ENCODE measurements around the gene TMEM242.

TMEM242 gene

GRCh38 chr6:157274471-157275226, 48.7 kb downstream of the TMEM242 start:
- H3K27me3 ChIP-seq (replicated peaks; ENCODE audit: control insufficient read depth, insufficient read depth, low read length) = no peaks in the 10 kb centered on the region; the same call in none of the 2 replicates
- no peaks in the 10 kb centered on the region for H3K36me3 ChIP-seq (ENCODE audit: control insufficient read depth, insufficient read depth, low read length)
- H3K4me3 ChIP-seq (replicated peaks; ENCODE audit: low read depth, low read length) = peak overlapping the region; percentile 67
- peak; percentile 86 for DNase-seq (ENCODE audit: extremely low read depth, insufficient read length)
- TF ChIP-seq, protein P1, sequence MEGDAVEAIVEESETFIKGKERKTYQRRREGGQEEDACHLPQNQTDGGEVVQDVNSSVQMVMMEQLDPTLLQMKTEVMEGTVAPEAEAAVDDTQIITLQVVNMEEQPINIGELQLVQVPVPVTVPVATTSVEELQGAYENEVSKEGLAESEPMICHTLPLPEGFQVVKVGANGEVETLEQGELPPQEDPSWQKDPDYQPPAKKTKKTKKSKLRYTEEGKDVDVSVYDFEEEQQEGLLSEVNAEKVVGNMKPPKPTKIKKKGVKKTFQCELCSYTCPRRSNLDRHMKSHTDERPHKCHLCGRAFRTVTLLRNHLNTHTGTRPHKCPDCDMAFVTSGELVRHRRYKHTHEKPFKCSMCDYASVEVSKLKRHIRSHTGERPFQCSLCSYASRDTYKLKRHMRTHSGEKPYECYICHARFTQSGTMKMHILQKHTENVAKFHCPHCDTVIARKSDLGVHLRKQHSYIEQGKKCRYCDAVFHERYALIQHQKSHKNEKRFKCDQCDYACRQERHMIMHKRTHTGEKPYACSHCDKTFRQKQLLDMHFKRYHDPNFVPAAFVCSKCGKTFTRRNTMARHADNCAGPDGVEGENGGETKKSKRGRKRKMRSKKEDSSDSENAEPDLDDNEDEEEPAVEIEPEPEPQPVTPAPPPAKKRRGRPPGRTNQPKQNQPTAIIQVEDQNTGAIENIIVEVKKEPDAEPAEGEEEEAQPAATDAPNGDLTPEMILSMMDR (IDR thresholded peaks at IDR 0.05; ENCODE audit: insufficient read depth, low read length, poor library complexity, severe bottlenecking) = no peak

- DNase-seq (ENCODE audit: extremely low read depth, insufficient read length) = peak; percentile 68
- TF ChIP-seq, protein P1 (IDR thresholded peaks at IDR 0.05; ENCODE audit: insufficient read depth, low read length, poor library complexity, severe bottlenecking) = no peak
- Histone ChIP-seq H3K27me3 (replicated peaks; ENCODE audit: control insufficient read depth, insufficient read depth, low read length) (no peaks in the 10 kb centered on the region; the same call in none of the 2 replicates), H3K4me3 (replicated peaks; ENCODE audit: low read depth, low read length) (peak overlapping the region; percentile 67), H3K36me3 (ENCODE audit: control insufficient read depth, insufficient read depth, low read length) (no peaks in the 10 kb centered on the region)
Measured at GRCh38 chr6:157273756-157274470, 49.4 kb downstream of the TMEM242 start.

DNA sequence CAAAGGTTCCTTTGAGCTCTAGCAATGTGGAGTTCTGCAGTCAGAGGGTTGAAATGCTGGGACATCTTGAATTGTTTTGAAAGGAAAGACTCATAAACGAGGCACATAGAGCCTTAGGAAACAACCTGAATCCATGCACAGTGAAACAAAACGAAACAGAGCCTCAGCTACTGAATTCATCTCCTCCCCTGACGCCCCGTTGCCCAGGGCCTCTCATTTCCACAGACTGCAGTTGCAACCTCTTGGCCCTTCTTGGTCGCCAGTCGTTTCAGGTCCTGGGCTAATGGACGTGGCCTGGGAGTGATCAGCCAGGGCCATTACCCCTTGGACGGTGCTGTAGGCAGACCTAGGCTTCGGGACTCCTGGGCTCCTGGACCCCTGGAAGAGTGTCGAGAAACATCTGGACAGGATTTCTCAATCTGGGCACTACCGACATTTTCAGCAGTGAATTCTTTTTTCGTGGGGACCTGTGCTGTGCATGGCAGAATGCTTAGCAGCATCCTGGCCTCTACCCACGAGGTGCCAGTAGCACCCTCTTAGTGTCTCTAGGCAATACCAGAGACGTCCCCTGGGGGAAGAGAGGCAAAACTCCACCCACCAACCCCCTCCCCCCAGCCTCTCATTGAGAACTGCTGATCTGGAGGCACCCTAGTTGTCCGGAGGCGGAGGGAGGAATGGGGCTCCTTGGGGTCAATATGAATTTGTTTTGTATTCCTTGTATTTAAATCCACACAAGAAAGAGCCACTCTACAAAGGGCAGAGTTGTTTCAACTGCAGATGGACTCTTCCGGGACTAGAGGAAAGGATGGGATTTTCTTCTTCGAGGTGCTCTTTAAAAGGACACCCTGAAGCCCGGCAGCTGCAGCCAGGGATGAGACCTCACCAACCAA, 50.2 kb downstream of the TMEM242 start:
- peaks cover 2% of the 10 kb centered on the region for H3K27me3 ChIP-seq (replicated peaks; ENCODE audit: control insufficient read depth, insufficient read depth, low read length)
- TF ChIP-seq, protein P1 (IDR thresholded peaks at IDR 0.05; ENCODE audit: insufficient read depth, low read length, poor library complexity, severe bottlenecking) = no peak
- no peak for DNase-seq (ENCODE audit: extremely low read depth, insufficient read length)
- H3K4me3 ChIP-seq (replicated peaks; ENCODE audit: low read depth, low read length) = no peak overlapping the region
- H3K36me3 ChIP-seq (ENCODE audit: control insufficient read depth, insufficient read depth, low read length) = no peaks in the 10 kb centered on the region

DNA sequence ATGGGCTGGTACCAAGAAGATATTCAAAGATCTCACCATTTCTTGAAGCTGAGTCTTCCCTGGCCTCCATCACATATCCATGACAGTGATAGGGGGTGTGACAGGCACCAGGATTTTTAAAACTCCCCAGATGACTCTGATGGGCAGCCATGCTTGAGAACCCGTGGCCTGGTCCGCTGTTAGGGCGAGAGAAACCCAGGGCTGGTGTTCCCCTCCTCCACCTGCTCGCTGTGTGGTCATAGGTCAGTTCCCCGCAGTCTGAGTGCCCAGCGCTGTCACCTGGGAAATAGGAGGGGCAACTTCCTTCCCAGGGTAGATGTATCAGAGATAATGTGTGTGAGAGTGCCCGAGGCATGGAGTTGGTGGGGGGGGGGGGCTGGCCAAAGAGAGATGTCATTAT, 50.9 kb downstream of the TMEM242 start:
- TF ChIP-seq, protein P1 (IDR thresholded peaks at IDR 0.05; ENCODE audit: insufficient read depth, low read length, poor library complexity, severe bottlenecking) = no peak
- H3K4me3 ChIP-seq (replicated peaks; ENCODE audit: low read depth, low read length) = no peak overlapping the region

DNA sequence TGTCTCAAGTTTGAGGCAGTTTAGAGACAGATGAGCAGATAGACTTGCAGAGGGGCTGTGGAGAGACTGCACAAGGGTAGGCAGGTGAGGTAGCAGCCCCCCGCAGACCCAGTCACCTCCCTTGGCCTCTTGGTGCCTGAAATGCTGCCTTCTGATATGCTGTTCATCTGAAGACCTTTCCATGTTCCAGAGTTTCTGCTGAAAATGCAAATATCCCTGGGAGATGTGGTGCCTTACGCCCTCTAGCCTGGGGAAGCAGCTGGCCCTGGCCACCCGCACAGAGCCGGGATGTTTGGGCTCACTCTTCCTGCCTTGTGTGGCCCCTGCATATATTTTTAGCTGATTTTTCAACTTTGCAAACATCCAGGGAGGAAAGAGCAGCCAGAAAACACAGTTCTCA, 51.4 kb downstream of the TMEM242 start:
- no peak overlapping the region for H3K4me3 ChIP-seq (replicated peaks; ENCODE audit: low read depth, low read length)
- H3K27me3 ChIP-seq (replicated peaks; ENCODE audit: control insufficient read depth, insufficient read depth, low read length) = peaks cover 2% of the 10 kb centered on the region; the same call in 1 of the 2 replicates
- H3K36me3 ChIP-seq (ENCODE audit: control insufficient read depth, insufficient read depth, low read length) = no peaks in the 10 kb centered on the region
- DNase-seq (ENCODE audit: extremely low read depth, insufficient read length) = no peak
- TF ChIP-seq, protein P1 (IDR thresholded peaks at IDR 0.05; ENCODE audit: insufficient read depth, low read length, poor library complexity, severe bottlenecking) = no peak

More for the DNA sequence above, 50.9 kb downstream of the TMEM242 start:
- Histone ChIP-seq H3K36me3 (ENCODE audit: control insufficient read depth, insufficient read depth, low read length) (no peaks in the 10 kb centered on the region), H3K27me3 (replicated peaks; ENCODE audit: control insufficient read depth, insufficient read depth, low read length) (peaks cover 2% of the 10 kb centered on the region)
- no peak for DNase-seq (ENCODE audit: extremely low read depth, insufficient read length)
